ENCODE data around the gene GFPT1.
"Not testable (repeated sequence)": the region's sequence is repeated elsewhere in the genome, so short reads cannot be mapped to it uniquely, and the experiment has no call there.

Gene GFPT1

DNA sequence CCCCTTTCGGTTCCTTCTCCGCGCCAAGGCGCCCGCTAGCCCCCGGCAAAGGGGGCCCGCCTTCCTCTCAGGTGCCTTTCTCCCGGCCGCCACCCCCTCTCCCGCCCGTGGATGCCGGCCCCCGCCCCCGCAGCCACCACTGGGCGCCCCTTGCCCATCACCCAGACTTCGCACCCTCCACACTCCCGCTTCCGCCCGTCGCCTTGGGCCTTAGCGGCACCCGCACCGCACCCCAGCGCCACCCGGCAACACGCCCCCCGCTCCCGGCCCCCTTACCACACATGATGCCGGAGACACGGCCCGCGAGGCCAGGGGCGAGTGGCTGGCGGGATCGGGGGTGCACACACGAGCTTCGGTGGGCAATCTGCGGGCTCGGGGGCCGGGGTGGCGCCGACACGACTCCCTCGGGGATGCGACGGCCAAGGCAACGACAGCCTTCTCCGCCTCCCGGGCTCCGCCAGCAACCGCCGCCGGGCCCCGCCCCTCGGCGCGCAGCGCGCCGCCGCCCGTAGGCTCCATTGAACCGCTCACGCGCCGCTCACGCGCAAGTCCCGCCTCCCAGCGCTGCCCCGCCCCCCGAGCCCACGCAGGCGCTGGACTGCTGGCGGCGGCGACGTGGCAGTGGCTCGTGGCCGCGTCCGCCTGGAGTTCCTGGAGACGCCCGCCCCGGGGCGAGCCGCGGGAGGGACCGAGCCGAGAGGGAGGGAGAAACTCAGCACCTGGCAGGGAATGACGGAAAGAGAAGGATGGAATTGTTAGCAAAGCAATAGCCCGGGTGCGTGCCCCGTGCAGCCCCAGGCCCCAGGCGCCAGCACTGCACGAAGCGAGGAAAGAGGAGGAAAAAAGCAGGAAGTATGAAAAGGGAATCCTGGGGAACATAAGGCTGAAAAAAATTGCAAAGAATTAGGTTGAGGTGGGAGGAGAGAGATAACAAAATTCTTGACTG, at the start of gene GFPT1:
Gene GFPT1 (minus strand): TSS at position 439 of the 946 bp plus-strand sequence. CDS start 156 bp downstream, at position 283.
- peak; percentile 89 for DNase-seq

DNA sequence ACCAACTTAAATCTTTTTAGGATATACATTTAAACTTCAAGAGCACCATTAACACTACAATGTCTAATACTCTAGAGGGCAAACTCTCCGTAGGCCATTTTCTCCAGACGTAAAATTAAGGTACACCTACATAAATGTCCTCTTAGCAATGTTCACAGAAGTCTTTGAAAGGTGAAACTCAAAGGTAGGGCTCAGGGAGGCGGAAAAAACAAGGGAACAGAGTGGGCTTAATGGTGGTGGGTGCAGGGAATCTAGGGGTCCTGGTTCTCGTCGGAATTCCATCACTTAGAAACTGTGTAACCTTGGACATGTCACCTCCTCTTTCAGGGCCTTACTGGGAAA, 49.5 kb upstream of the GFPT1 start:
- no peak for DNase-seq

DNA sequence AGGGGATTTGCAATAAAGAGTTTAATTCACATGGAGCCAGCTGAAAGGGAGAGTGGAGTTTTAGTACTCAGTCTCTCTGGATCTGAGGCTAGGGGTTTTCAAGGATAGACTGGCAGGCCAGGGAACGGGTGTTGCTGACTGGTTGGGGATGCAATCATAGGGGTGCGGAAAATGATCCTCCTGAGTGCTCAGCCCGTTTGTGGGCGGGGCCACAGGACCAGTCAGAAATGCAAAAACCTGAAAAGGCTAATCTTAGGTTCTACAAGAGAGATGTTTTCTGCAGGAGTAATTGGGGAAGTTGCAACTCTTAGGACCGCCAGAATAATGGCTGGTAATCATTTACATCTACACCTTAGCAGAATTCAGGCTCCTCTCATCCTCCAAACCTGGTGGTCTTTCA, 47.7 kb upstream of the GFPT1 start:
- no peak for DNase-seq

DNA sequence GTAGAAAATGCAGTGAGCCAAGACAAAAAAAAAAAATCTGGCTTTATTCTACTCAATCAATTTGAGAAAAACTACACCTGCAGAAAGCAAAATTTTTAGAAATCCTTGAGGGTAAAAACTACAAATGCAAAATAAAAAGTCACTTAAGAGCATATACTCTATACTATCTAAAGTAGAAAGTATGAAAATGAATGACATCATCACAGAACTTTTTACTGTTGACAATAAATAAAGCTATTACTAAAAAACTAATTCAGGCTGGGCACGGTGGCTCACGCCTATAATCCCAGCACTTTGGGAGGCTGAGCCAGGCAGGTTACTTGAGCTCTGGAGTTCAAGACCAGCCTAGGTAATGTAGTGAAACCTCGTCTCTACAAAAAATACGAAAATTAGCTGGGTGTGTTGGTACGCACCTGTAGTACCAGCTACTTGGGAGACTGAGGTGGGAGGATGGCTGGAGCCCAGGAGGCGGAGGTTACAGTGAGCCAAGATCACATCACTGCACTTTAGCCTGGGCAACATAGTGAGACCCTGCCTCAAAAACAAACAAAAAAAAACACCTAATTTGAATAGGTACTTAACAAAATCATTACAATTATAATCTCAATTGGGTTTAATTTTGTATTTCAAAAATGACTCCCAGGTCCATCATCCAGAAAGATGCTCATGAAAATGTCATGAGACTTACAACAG, 42.6 kb upstream of the GFPT1 start:
- no peak for DNase-seq

DNA sequence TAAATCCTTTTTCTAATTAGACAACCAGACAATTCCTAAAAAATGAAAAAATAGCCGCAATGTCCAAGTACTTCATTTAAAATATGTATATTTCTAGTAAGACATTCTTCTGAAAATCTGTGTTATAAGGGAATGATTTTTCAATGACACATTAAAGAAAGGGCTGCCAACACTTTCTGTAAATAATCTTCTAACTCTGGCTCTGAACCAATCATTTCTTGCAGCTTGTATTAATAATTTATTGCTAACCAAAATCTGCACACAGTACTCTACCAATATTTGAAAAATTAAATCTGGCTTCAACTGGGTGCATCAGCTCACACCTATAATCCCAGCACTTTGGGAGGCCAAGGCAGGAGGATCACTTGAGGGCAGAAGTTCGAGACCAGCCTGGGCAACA, 42.0 kb upstream of the GFPT1 start:
- DNase-seq, result no peak

DNA sequence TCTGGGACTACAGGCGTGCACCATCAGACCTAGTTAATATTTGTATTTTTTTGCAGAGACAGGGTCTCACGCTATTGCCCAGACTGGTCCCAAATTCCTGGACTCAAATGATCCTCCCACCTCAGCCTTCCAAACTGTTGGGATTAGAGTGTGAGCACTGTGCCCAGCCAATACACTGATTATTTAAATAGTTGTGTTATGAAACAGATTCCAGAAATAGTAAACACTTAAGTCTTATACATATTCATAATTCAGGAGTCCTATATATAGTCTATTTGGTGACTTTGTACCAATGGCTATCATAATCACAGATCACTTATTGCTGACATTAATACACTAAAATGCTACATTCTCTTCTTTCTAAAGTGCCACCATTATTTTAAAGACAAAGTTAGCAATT, 37.4 kb upstream of the GFPT1 start:
- DNase-seq, result no peak

DNA sequence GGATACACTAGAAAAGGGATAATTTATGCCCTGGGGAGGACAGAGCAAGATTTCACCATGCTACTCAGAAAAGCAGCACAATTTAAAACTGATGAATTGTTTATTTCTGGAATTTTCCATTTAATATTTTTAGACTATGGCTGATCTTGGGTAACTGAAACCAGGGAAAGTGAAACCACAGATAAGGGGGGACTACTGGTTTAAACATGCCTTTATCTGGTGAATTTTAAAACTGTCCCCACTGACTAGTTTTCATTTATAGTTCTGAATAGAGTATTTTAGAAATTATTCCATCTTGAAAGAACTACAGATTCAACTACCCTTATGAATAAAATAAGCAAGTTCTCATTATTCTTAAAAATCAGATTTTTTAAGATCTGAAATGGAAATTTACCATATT, 35.2 kb upstream of the GFPT1 start:
- DNase-seq, result no peak

DNA sequence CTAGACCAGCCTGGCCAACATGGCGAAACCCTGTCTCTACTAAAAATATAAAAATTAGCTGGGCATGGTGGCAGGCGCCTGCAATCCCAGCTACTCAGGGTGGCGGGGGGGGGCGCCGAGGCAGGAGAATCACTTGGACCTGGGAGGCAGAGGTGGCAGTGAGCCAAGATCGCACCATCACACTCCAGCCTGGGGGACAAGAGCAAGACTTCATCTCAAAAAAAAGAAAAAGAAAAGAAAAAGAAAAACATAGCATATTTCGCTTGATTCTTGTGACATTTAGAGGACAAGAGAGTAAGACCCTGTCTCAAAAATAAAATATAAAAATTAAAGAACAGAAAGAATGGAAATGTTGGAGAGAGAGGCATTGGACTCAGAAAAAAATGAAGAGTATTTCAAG, 32.1 kb upstream of the GFPT1 start:
- DNase-seq, result not testable (repeated sequence)

DNA sequence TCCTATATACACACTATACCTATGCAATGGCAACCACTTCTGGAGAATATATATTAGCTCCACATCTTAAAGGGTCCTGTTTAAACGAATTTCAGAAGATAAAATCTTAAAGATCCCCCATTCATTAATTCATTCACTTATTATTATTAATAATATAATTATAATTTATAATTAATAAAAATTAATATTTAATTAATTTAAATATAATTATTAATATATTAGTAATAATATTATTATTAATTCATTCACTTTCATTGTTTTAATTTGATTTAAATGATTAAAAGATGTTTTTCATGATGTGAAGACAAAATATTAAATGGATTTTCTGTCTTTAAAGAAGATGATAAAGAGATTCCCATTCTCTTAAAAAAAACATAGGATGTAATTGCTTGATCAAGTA, 29.1 kb upstream of the GFPT1 start:
- no peak for DNase-seq

DNA sequence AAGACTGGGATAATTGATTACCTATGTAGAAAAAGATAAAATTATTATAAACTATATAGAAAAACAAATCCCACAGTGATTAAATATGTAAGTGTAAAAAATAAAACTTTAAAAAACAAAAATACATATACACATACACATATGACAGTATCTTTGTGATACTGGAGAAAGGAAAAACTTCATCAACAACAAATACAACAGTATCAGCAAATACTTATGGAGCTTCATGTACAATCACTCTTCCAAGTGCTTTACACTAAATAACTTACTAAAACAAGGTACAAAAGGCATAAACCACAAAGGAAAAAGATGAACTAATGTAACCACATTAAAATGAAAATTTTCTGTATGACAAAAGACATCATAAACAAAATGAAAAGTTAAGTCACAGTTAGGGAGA, 24.1 kb upstream of the GFPT1 start:
- DNase-seq, result no peak

DNA sequence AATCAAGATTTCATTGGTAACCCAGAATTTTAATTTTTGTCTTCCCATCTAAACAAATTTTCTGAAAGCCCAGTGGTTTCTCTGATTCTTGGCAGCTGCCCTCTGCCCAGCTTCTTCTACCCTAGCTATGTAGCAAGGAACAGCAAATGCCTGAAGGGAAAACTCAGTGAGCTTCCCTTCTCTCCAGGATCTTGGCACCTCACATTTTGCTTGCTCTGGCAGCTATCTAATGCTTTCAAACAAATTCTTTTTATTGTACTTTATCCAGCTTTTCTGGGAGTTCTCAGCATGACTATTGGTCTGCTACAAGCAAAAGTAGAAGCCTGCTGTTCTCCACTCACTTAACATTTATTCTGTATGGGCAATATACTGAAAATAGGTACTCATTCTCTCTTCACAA, 18.3 kb upstream of the GFPT1 start:
- DNase-seq, result no peak

DNA sequence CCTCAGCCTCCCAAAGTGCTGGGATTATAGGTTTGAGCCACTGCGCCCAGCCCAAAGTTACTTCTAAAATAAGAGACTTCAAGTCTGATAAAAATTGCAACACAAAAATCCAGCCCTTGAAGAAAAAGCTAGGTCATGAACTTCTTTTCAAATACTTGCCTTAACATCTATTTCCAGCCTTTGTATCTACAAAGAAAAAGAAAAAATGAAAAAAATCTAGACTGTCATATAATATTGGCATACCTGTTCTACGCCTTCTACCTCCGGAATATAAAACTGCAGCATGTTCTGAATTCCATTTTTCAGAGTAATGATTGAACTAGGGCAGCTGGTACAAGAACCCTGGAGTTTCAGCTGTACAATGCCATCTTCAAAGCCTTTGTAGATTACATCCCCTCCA, 13.1 kb upstream of the GFPT1 start:
- no peak for DNase-seq

DNA sequence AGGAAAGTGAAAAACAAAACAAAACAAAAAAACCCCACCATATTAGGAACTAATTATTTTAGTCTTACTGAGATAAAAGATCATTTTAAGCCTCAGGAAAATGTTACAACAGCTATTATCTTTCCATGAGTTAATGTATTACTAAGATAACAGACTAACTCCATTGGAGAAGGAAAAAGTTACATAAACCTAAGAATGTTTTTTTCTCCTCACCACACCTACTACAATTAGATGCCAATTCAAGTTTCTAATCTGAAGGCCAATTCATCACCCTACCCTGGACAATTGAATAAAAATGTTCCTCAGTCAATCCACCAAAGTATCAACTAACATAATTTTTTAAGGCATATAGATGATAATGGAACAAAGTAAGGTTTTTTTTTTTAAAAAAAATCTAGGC, 10.2 kb upstream of the GFPT1 start:
- DNase-seq, result no peak

DNA sequence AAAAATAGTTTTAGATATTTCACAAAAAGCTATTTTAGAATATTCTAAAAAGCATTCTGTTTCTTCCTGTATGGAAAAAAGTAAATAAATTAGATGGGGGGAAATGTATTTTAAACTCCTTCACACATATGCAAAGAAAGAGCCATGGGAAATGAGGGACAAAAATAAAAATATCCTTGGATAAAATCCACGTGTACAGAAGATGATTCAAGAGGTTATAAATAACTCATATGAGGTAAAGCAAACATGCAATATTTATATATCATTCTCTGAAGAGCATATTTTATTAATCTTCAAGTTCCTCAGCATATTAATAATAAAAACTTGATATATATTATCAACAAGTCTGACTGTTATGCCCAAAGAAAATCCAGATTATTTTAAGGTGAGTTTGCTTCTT, 8.8 kb upstream of the GFPT1 start:
- no peak for DNase-seq

DNA sequence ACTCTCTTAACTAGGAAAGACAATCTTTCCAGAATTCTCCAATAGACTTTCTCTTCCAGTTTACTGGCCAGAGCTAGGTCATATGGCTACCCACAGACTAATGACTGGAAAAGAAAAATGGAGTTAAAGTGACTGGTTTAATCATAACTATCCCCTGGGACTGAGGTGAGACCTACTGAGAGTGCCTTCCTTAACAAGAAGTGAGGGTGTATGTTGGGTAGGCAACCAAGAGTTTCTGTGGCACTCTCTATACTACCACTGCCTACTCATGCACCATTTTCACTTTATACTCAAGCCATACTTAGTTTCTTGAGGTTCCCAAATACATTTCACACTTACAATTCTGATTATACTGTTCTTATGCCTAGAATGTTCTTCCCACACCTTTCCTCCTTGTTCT, 6.9 kb upstream of the GFPT1 start:
- no peak for DNase-seq

DNA sequence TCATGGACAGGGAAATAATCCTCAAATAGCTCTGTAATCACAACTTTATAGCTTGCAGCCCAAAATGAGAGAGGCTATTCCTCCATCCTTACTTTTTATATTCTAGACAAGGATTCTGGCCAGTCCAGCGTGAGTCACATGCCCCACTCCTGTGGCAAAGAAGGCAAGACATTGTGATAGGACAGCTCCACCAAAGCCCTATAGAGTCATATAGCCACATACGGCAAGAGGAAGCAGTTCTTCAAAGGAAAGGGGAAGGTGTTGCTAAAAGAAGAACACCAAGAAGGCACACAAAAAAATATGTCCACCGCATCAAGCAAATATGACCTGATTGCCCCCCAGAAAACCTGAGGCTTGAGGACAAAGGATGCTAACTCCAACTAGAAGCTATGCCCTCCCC, 3.4 kb upstream of the GFPT1 start:
- DNase-seq, result no peak

DNA sequence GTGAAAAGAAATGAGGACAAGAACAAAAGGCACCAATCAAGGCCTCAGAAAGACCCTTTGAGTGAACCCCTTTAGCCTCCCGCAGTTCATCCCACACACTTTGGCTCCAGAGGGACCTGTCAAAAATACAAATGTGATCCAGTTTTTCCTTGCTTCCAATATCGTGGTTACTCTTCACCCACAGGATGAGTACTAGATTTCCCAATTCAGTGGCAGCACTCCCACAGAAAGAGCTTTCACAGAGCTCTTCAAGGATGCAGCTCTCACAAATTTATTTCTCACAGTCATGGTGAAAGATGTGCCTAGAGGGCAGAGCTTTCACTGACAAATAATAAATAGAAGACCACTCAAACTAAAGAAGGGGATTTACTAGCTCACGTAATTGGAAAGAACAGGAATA, 3.0 kb upstream of the GFPT1 start:
- no peak for DNase-seq

DNA sequence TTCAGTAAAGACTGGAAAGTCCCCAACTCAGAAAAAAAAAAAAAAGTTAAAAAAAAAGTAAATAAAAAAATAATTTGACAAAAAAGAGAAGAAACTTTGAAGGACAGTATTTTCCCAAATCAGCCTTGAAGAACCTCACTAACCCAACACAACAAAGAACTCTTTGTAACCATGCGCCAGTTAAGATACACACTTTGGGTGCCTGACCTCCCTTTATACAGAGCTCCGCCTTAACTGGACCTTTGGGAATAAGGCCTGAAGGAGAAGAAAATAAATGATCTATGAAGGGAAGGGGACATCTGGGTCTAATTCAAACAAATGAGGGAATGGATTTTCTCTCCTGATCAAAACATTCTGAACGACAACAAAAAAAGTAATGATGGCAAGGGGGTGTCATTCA, 2.2 kb upstream of the GFPT1 start:
- DNase-seq, result no peak

DNA sequence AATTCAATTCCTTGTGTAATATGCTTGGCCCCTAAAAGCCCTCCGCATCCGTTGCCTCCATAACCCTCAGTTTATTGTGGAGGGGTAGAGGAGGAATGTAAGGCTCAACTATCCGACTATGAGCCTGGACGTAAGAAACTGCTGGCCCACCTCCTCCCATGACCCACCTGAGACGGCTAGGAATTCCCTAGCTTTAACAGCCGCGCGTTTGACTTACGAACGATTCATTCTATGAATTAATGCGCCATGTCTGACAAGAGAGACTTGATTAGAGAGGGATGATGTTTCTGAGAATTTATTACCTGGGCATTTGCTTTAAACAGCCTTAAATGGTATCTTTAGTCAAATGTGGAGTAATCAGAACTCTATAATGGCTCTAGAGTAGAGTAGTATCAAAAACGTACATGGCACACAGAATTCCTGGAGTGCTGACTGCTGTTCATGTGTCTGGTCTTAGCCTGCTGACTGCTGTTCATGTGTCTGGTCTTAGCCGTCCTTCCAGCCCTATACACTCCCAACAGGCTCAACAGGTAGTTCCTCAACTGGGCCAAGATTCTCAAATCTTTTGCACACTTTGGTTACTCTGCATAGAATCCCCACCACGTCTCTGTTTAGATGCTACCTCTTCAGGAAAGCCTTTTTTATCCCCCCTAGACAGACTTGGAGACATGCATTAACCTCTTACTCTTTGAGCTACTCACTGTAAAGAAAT, 899 bp upstream of the GFPT1 start:
- no peak for DNase-seq

DNA sequence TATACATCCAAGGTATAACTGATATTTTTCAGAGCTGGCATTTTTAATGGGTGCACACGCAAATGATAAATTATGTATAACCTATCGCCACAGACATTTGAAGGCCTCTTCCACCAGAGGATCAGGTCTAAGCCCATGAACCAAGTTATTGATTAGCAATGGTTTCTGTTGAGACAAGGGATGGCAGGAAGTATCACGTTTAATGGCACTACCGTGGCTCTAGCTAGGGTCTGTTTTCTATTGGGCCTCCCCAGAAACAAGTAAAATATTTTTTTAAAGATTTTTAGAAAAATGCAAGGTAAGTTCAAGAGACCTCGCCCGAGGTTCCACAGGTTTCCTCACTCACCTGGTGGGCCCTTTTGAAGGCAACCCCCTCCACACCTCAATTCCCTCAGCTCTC, 667 bp downstream of the GFPT1 start:
- DNase-seq, result no peak

DNA sequence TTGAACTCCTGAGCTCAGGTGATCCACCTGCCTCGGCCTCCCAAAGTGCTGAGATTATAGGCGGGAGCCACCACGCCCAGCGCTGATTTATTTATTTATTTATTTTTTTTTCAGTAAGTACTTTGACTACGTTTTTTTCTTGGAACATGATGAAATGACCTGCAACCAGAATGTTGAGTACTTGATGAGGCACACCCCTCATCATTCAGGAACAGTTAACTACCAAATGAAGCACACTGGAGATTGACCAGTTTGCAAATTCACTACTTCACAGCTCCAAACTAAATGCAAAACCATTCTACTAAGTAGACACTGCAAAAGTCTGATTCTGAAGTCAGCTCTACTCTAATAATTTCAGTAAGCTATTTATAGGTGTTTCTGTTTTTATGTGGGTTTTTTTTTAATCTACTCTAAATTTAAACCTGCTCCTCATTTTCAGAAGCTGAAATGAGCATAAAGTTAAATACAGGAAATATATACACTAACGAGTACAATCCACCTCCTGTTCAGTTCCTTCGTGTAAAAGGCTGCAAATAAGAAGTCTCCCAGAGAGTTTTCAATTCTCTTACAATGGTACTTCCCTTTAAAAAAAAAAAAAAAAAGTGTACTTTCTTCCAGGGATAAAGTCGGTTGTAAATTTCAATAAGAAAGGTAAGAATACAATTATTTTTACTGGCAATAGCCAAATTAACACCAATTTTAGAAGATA, 1.4 kb downstream of the GFPT1 start:
- DNase-seq, result no peak

DNA sequence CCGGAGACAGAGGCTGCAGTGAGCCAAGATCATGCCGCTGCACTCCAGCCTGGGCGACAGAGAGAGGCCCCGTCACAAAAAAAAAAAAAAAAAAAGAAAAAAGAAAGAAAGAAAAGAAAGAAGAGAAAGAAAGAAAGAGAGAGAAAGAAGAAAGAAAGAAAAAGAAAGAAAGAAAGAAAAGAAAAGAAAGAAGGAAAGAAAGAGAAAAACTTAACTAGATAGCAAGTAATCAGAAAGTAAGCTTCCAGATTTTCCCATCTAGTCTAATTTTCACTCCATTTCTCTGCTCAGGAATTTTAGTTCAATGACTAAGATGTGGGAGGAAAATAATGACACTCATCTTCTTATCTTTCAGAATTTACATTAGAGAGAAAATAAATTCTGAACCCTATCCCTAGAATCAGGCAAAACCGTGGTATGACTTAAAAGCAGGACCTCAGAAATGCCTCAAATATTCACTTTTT, 2.4 kb downstream of the GFPT1 start:
- no peak for DNase-seq

DNA sequence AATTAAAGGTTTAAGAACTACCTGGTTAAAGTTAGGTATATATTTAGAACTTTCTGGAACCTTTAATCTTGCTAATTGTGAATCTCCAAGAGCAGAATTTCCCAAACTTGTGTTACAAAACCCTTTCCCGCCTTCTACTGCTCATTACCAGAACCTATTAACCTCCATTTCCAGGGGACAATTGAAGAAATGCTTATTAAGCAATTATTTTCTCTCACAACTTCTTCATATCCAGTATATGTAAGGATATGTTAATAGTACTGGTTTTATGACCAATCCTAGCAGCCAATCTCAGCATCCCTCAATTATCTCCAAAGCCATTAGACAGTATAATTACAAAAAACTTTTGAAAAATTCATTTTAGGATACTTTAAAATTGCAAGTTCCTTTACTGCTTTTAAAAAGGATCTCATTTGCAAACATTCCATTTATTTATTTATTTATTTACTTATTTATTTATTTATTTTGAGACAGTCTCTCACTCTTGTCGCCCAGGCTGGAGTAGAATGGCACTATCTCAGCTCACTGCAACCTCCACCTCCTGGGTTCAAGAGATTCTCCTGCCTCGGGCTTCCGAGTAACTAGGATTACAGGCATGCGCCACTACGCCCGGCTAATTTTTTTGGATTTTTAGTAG, 3.7 kb downstream of the GFPT1 start:
- no peak for DNase-seq
